ENCODE results near the gene LZTS2.
A peak's percentile ranks its signal among the peaks of the same experiment; 100 is the strongest.
"Not testable (repeated sequence)": the region's sequence is repeated elsewhere in the genome, so short reads cannot be mapped to it uniquely, and the experiment has no call there.

Gene LZTS2

GRCh38 chr10:101034404-101034803, 34.8 kb downstream of the LZTS2 start:
- not testable (repeated sequence) for DNase-seq

GRCh38 chr10:101035314-101035713, 35.7 kb downstream of the LZTS2 start:
- no peak for DNase-seq

- DNase-seq, result peak in 1 of 2 experiments; percentile 26
Observed at GRCh38 chr10:101035916-101036702, 36.5 kb downstream of the LZTS2 start.

- no peak for DNase-seq
Observed at GRCh38 chr10:101036726-101037125, 37.1 kb downstream of the LZTS2 start.

GRCh38 chr10:101038484-101038883, 38.9 kb downstream of the LZTS2 start:
- DNase-seq, result no peak

- no peak for DNase-seq
Observed at GRCh38 chr10:101040061-101040460, 40.5 kb downstream of the LZTS2 start.

- DNase-seq, result no peak
Observed at GRCh38 chr10:101040851-101041250, 41.2 kb downstream of the LZTS2 start.

- DNase-seq, result peak; percentile 94
Observed at GRCh38 chr10:101041252-101041761, 41.7 kb downstream of the LZTS2 start.

GRCh38 chr10:101042118-101042517, 42.5 kb downstream of the LZTS2 start:
- DNase-seq, result no peak

GRCh38 chr10:101042667-101043362, 43.2 kb downstream of the LZTS2 start:
- DNase-seq, result peak; percentile 98

GRCh38 chr10:101043363-101043707, 43.7 kb downstream of the LZTS2 start:
- peak; percentile 51 to 53 for DNase-seq

GRCh38 chr10:101044117-101044516, 44.5 kb downstream of the LZTS2 start:
- no peak for DNase-seq

GRCh38 chr10:101046332-101047238, 47.0 kb downstream of the LZTS2 start:
- DNase-seq, result no peak

- no peak for DNase-seq
Observed at GRCh38 chr10:101047268-101047667, 47.7 kb downstream of the LZTS2 start.

GRCh38 chr10:101047961-101048892, 48.6 kb downstream of the LZTS2 start:
- DNase-seq, result no peak

GRCh38 chr10:101050208-101051069, 50.8 kb downstream of the LZTS2 start:
- peak; percentile 58 to 71 for DNase-seq

- DNase-seq, result no peak
Observed at GRCh38 chr10:101052285-101052684, 52.7 kb downstream of the LZTS2 start.

- no peak for DNase-seq
Observed at GRCh38 chr10:101053516-101053915, 53.9 kb downstream of the LZTS2 start.

GRCh38 chr10:101054351-101054750, 54.7 kb downstream of the LZTS2 start:
- peak; percentile 52 to 55 for DNase-seq

- DNase-seq, result no peak
Observed at GRCh38 chr10:101054876-101055275, 55.3 kb downstream of the LZTS2 start.

GRCh38 chr10:101055411-101055810, 55.8 kb downstream of the LZTS2 start:
- no peak for DNase-seq
